GM19099 (cell line): Measurements from ENCODE around the gene RBBP8NL.
A peak's percentile ranks its signal among the peaks of the same experiment; 100 is the strongest.

Experiments
- POLR2A ChIP-seq: IDR thresholded peaks from 3 replicates; pipeline ENCODE4 v1.6.1; 2011; ENCODE audit warnings: low read depth; ENCODE audit not compliant: insufficient read length; ENCODE audit errors: extremely low read depth

The RBBP8NL gene

GRCh38 chr20:62410746-62411478 is 16.4 kb downstream of the RBBP8NL start:
- TF ChIP-seq POLR2A: no peak

- no peak for TF ChIP-seq POLR2A
Observed at GRCh38 chr20:62409931-62410745, 17.2 kb downstream of the RBBP8NL start.

- no peak for TF ChIP-seq POLR2A
Observed at GRCh38 chr20:62409086-62409853, 18.1 kb downstream of the RBBP8NL start.

- TF ChIP-seq POLR2A: no peak
Observed at GRCh38 chr20:62408640-62409039, 18.7 kb downstream of the RBBP8NL start.

GRCh38 chr20:62408055-62408454 is 19.3 kb downstream of the RBBP8NL start:
- no peak for TF ChIP-seq POLR2A

- TF ChIP-seq POLR2A: peak; percentile 47
Observed at GRCh38 chr20:62407221-62407992, 19.9 kb downstream of the RBBP8NL start, which contains the start of gene CABLES2. Gene CABLES2 (minus strand): TSS chr20:62407285. CDS start chr20:62407276, 9 bp downstream.

- no peak for TF ChIP-seq POLR2A
Observed at GRCh38 chr20:62406635-62407176, 20.6 kb downstream of the RBBP8NL start.

GRCh38 chr20:62405981-62406513 is 21.3 kb downstream of the RBBP8NL start:
- no peak for TF ChIP-seq POLR2A

GRCh38 chr20:62405108-62405980 is 22.0 kb downstream of the RBBP8NL start:
- TF ChIP-seq POLR2A: no peak

GRCh38 chr20:62404761-62405107 is 22.6 kb downstream of the RBBP8NL start:
- no peak for TF ChIP-seq POLR2A

- no peak for TF ChIP-seq POLR2A
Observed at GRCh38 chr20:62404112-62404665, 23.1 kb downstream of the RBBP8NL start.

- no peak for TF ChIP-seq POLR2A
Observed at GRCh38 chr20:62403331-62403730, 24.0 kb downstream of the RBBP8NL start.
